ENCODE results near the gene PRLR.

GRCh38 chr5:35202319-35203111 lies 27.8 kb downstream of the PRLR start:
- TF ChIP-seq BHLHE40 (IDR thresholded peaks at IDR 0.05; ENCODE audit: borderline replicate concordance) (no peak), ELF4 (IDR thresholded peaks at IDR 0.05) (no peak), FOXK2 (IDR thresholded peaks at IDR 0.05) (no peak), SP1 (IDR thresholded peaks at IDR 0.05) (no peak), CTBP1 (IDR thresholded peaks at IDR 0.05; ENCODE audit: borderline replicate concordance) (no peak), ARNT (IDR thresholded peaks at IDR 0.05) (no peak), HDGF (IDR thresholded peaks at IDR 0.05; ENCODE audit: borderline replicate concordance) (no peak), PKNOX1 (IDR thresholded peaks at IDR 0.05) (no peak)
